Stimulated activated memory B cell treated with anti-CD40 and anti-IgM and Interleukin-4, amounts not matched to agents 10 μg/mL and 1 μg/mL and 100 μg/mL, for 72 hours (primary cell): Measurements from ENCODE around the gene S100A11.

ENCODE experiments used
- ATAC-seq: fragments of 150-1000 bp; cut with Tn5 transposase; 2 replicates; pipeline ENCODE4 v1.10.0; 2021
- H3K27ac Mint-ChIP-seq: one replicate; pipeline ENCODE4 v1.8.0; 2022; ENCODE audit warnings: mild to moderate bottlenecking, mixed read lengths
- H3K27me3 Mint-ChIP-seq: one replicate; pipeline ENCODE4 v1.8.0; 2022; ENCODE audit warnings: mixed read lengths
- H3K36me3 Mint-ChIP-seq: one replicate; pipeline ENCODE4 v1.8.0; 2022; ENCODE audit warnings: mixed read lengths
- H3K4me1 Mint-ChIP-seq: one replicate; pipeline ENCODE4 v1.8.0; 2022; ENCODE audit warnings: mixed read lengths
- H3K4me3 Mint-ChIP-seq: one replicate; pipeline ENCODE4 v1.8.0; 2022; ENCODE audit warnings: mild to moderate bottlenecking, moderate library complexity, mixed read lengths
- H3K9me3 Mint-ChIP-seq: one replicate; pipeline ENCODE4 v1.8.0; 2022; ENCODE audit warnings: mixed read lengths

S100A11 gene

GRCh38 chr1:152024223-152024622, 12.6 kb downstream of the S100A11 start:
- no peaks in the 10 kb centered on the region for H3K36me3 Mint-ChIP-seq
- H3K4me1 Mint-ChIP-seq: no peaks in the 10 kb centered on the region
- no peak overlapping the region for H3K27ac Mint-ChIP-seq
- H3K9me3 Mint-ChIP-seq: no peaks in the 10 kb centered on the region
- H3K4me3 Mint-ChIP-seq: no peak overlapping the region
- peaks cover 9% of the 10 kb centered on the region for H3K27me3 Mint-ChIP-seq
- no peak for ATAC-seq

- Mint-ChIP-seq H3K4me3 (no peak overlapping the region), H3K27me3 (peaks cover 9% of the 10 kb centered on the region), H3K4me1 (no peaks in the 10 kb centered on the region), H3K9me3 (no peaks in the 10 kb centered on the region), H3K36me3 (no peaks in the 10 kb centered on the region), H3K27ac (no peak overlapping the region)
- no peak for ATAC-seq
Measured at GRCh38 chr1:152023221-152023620, 13.6 kb downstream of the S100A11 start.

DNA sequence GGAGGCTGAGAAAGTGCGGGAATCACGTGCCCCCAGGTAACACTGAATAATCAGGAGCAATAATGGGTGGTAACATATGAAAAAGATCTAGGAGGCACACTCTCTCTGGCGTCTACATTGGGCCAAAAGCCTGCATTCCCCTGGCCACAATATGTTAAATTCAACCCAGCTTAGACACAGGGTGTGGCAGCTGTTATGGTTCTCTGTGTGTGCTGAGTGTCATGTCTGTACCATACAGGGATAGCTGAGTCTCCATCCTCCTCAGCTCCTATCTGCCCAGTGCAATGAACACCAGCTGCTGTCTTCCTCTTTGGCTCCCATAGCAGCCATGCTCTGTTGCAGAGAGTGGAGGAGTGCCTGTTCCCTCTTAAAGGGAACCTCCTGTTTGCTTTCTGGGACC, 14.3 kb downstream of the S100A11 start:
- no peak for ATAC-seq
- no peak overlapping the region for H3K4me3 Mint-ChIP-seq
- H3K27ac Mint-ChIP-seq: no peak overlapping the region

DNA sequence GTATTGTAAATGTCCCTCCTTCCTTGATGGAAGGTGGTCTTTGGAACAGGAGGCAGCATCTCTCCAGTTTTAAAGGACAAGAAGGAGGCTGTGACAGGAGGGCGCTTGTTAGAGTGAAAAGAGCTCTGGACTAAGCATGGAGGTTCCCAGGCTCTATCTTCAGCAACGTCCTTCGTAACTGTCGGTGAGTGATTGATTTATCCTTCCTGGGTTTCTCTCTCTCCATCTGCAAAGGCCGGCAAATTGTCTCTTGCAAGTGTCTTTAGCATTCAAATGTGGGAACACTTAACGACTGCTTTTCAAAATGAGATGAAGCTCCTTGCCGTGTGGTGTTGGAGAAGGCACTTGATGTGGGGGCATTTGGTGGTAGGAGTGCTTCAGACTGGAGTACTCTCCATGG, 15.2 kb downstream of the S100A11 start:
- Mint-ChIP-seq H3K4me3 (no peak overlapping the region), H3K4me1 (no peaks in the 10 kb centered on the region), H3K36me3 (no peaks in the 10 kb centered on the region), H3K27me3 (peaks cover 9% of the 10 kb centered on the region), H3K27ac (no peak overlapping the region), H3K9me3 (no peaks in the 10 kb centered on the region)
- no peak for ATAC-seq

More for the DNA sequence above, 14.3 kb downstream of the S100A11 start:
- Mint-ChIP-seq H3K9me3 (no peaks in the 10 kb centered on the region), H3K36me3 (no peaks in the 10 kb centered on the region), H3K4me1 (no peaks in the 10 kb centered on the region), H3K27me3 (peaks cover 9% of the 10 kb centered on the region)

DNA sequence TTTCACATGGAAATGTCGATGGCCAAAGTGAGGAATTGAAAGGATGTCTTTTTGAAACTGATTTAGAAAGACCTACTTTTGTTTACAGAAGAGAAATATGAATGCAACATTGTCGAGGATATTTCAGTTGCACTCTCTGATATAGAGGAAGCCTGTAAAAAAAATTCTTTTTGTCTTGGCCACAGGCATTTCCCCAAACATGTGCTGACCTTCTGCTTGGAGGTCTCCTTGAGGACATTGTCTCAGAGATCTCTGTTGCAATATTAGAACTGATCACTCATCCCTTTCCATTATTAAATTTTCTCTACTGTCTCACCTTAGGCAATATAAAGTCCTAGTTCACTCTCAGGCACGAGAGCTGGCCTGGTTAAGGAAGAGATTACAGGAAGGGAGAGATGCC, 16.0 kb downstream of the S100A11 start:
- Mint-ChIP-seq H3K4me3 (no peak overlapping the region), H3K27me3 (peaks cover 9% of the 10 kb centered on the region), H3K36me3 (no peaks in the 10 kb centered on the region), H3K9me3 (no peaks in the 10 kb centered on the region), H3K4me1 (no peaks in the 10 kb centered on the region), H3K27ac (no peak overlapping the region)
- no peak for ATAC-seq

DNA sequence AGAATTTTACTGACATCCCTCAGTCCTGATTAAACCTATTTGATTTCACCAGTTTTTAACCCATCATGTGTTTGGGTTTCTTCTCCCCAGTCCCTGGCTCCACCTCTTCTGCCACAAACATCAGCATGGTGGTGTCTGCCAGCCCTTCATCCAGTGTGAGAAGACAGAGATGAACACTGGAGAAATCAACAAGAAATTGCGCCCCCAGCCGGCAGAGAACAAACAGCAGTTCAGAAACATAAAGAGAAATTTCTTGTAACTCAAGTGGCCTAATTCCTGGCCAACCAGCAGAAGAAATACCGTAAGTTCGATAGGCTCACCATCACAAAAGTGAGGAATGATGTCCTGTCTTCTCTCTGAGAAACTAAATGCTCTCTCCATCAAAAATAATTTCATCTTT, 18.3 kb downstream of the S100A11 start:
- no peak for ATAC-seq
- H3K9me3 Mint-ChIP-seq: no peaks in the 10 kb centered on the region
- no peaks in the 10 kb centered on the region for H3K36me3 Mint-ChIP-seq
- H3K27ac Mint-ChIP-seq: no peak overlapping the region
- peaks cover 5% of the 10 kb centered on the region for H3K4me1 Mint-ChIP-seq
- H3K4me3 Mint-ChIP-seq: no peak overlapping the region
- peaks cover 16% of the 10 kb centered on the region for H3K27me3 Mint-ChIP-seq

DNA sequence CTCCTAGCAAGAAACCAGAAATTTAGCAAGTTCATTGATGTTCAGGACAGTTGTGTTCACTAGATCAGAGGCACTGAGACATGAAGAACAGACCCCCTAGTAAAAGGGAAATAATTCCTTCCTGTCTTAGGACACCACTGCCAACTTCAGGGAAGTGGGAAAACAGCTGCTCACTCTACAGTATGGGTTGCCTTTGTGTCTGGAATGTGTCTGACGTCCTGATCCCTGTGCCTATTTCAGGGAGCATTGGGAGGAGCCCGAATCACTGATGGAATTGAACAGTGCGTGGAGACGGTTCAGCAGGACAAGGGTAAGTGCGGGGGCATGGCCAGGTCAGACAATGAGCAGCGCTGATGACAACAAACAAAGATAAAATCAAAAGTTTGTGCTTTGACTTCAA, 21.0 kb downstream of the S100A11 start:
- H3K27ac Mint-ChIP-seq: no peak overlapping the region
- peaks cover 6% of the 10 kb centered on the region for H3K4me1 Mint-ChIP-seq
- H3K36me3 Mint-ChIP-seq: no peaks in the 10 kb centered on the region
- H3K27me3 Mint-ChIP-seq: peaks cover 25% of the 10 kb centered on the region
- no peaks in the 10 kb centered on the region for H3K9me3 Mint-ChIP-seq
- ATAC-seq: no peak
- no peak overlapping the region for H3K4me3 Mint-ChIP-seq

DNA sequence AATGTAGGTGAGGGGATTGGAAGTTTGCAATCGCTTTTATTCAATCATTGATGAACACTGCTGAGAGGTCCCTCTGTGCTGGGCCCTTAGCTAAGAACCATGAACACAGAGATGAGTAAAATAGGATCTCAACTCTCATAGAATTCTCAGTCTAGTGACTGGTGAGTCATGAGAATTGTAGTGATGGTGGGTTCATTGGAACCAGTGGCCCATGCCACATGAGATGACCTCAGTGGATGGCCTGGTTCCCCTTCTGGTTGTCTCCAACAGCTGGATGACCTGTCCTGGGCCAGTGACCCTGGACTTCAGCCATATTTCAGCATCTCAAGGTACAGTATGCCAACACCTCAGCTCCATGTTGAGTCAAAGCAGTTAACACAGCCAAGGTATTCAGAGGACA, 21.9 kb downstream of the S100A11 start:
- H3K4me1 Mint-ChIP-seq: peaks cover 6% of the 10 kb centered on the region
- no peaks in the 10 kb centered on the region for H3K9me3 Mint-ChIP-seq
- no peak for ATAC-seq
- H3K27ac Mint-ChIP-seq: no peak overlapping the region
- no peaks in the 10 kb centered on the region for H3K36me3 Mint-ChIP-seq
- no peak overlapping the region for H3K4me3 Mint-ChIP-seq
- H3K27me3 Mint-ChIP-seq: peaks cover 22% of the 10 kb centered on the region

GRCh38 chr1:152013664-152014237, 23.1 kb downstream of the S100A11 start:
- H3K4me3 Mint-ChIP-seq: no peak overlapping the region
- no peaks in the 10 kb centered on the region for H3K36me3 Mint-ChIP-seq
- no peak overlapping the region for H3K27ac Mint-ChIP-seq
- no peak for ATAC-seq
- H3K9me3 Mint-ChIP-seq: no peaks in the 10 kb centered on the region
- peaks cover 31% of the 10 kb centered on the region for H3K27me3 Mint-ChIP-seq
- H3K4me1 Mint-ChIP-seq: peaks cover 6% of the 10 kb centered on the region

DNA sequence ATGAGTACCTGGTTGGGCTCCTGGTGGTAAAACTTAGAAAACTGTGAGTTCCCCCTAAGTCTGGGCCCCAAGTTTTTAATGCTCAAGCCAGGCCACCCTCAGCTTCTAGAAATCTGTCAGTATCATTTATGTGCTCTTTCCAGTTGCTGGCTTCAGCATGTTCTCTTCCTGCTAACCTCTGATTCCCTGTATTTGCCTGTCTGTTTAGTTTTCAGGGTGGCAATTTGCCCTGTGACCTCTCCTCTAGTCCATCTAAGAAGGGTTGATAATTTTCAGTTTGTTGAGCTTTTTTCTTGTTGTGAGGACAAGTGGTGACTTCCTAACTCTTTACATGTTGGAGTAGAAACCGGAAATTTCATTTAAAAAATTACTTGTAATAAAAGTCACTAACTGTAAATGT, 27.1 kb downstream of the S100A11 start:
- no peak overlapping the region for H3K4me3 Mint-ChIP-seq

GRCh38 chr1:152007047-152007446, 29.8 kb downstream of the S100A11 start:
- H3K27ac Mint-ChIP-seq: no peak overlapping the region
- no peak for ATAC-seq
- H3K4me3 Mint-ChIP-seq: no peak overlapping the region
- peaks cover 38% of the 10 kb centered on the region for H3K27me3 Mint-ChIP-seq
- no peaks in the 10 kb centered on the region for H3K36me3 Mint-ChIP-seq
- H3K4me1 Mint-ChIP-seq: no peaks in the 10 kb centered on the region
- H3K9me3 Mint-ChIP-seq: no peaks in the 10 kb centered on the region

More for the DNA sequence above, 27.1 kb downstream of the S100A11 start:
- no peaks in the 10 kb centered on the region for H3K9me3 Mint-ChIP-seq
- H3K27me3 Mint-ChIP-seq: peaks cover 36% of the 10 kb centered on the region
- H3K36me3 Mint-ChIP-seq: no peaks in the 10 kb centered on the region
- H3K27ac Mint-ChIP-seq: no peak overlapping the region
- no peak for ATAC-seq
- H3K4me1 Mint-ChIP-seq: peaks cover 6% of the 10 kb centered on the region

- Mint-ChIP-seq H3K36me3 (no peaks in the 10 kb centered on the region), H3K27ac (no peak overlapping the region), H3K4me3 (no peak overlapping the region), H3K4me1 (peaks cover 7% of the 10 kb centered on the region), H3K27me3 (peaks cover 45% of the 10 kb centered on the region), H3K9me3 (no peaks in the 10 kb centered on the region)
- no peak for ATAC-seq
Measured at GRCh38 chr1:152005360-152005912, 31.4 kb downstream of the S100A11 start.

GRCh38 chr1:152003846-152004442, 32.9 kb downstream of the S100A11 start:
- ATAC-seq: peak; percentile 7
- Mint-ChIP-seq H3K4me1 (peaks cover 7% of the 10 kb centered on the region), H3K9me3 (no peaks in the 10 kb centered on the region), H3K36me3 (no peaks in the 10 kb centered on the region), H3K27me3 (peaks cover 34% of the 10 kb centered on the region), H3K27ac (no peak overlapping the region), H3K4me3 (no peak overlapping the region)

- peaks cover 27% of the 10 kb centered on the region for H3K27me3 Mint-ChIP-seq
- peaks cover 7% of the 10 kb centered on the region for H3K4me1 Mint-ChIP-seq
- H3K9me3 Mint-ChIP-seq: no peaks in the 10 kb centered on the region
- no peaks in the 10 kb centered on the region for H3K36me3 Mint-ChIP-seq
- no peak for ATAC-seq
- no peak overlapping the region for H3K4me3 Mint-ChIP-seq
- H3K27ac Mint-ChIP-seq: no peak overlapping the region
Measured at GRCh38 chr1:152002960-152003359, 33.8 kb downstream of the S100A11 start.

- Mint-ChIP-seq H3K36me3 (no peaks in the 10 kb centered on the region), H3K27me3 (peaks cover 27% of the 10 kb centered on the region), H3K4me1 (peaks cover 7% of the 10 kb centered on the region), H3K9me3 (no peaks in the 10 kb centered on the region), H3K4me3 (no peak overlapping the region), H3K27ac (no peak overlapping the region)
- ATAC-seq: peak; percentile 52
Measured at GRCh38 chr1:152001631-152002584, 34.9 kb downstream of the S100A11 start.
